HCT116 (cell line): Measurements from ENCODE around the gene NPHP3.

Experiments
- CBX3 ChIP-seq: IDR thresholded peaks from 2 replicates; pipeline ENCODE4 v1.6.1; 2012; ENCODE audit warnings: low read depth
- ELF1 ChIP-seq: IDR thresholded peaks from 2 replicates; pipeline ENCODE4 v1.6.1; 2012; ENCODE audit warnings: low read depth, borderline replicate concordance
- EZH2 ChIP-seq: fragments of 200-600 bp; sonication (generic); IDR thresholded peaks from 2 replicates; pipeline ENCODE4 v1.6.1; 2017; ENCODE audit warnings: antibody characterized with exemption, mixed run types
- POLR2A ChIP-seq: IDR thresholded peaks from 2 replicates; pipeline ENCODE4 v1.7.0; 2011; ENCODE audit warnings: borderline replicate concordance; ENCODE audit not compliant: insufficient read depth, insufficient read length; ENCODE audit errors: extremely low read depth
- RAD21 ChIP-seq: IDR thresholded peaks from 2 replicates; pipeline ENCODE4 v1.6.1; 2012; ENCODE audit warnings: low read depth, mild to moderate bottlenecking
- SIN3A ChIP-seq: IDR thresholded peaks from 2 replicates; pipeline ENCODE4 v1.6.1; 2012; ENCODE audit warnings: low read depth
- SRF ChIP-seq: IDR thresholded peaks from 2 replicates; pipeline ENCODE4 v1.6.1; 2012; ENCODE audit warnings: low read depth
- ZFX ChIP-seq: fragments of 450-650 bp; IDR thresholded peaks from 2 replicates; pipeline ENCODE4 v1.6.1; 2017
- ZNF274 ChIP-seq: fragments of 200-500 bp; sonication (Bioruptor generic); IDR thresholded peaks from 2 replicates; pipeline ENCODE4 v1.6.1; 2014; ENCODE audit warnings: mild to moderate bottlenecking, low read depth, low read length, inconsistent platforms
- TF ChIP-seq, protein P1 (sequence below), 3 experiments: fragments of 200-600 bp in 1 of 3; sonication (generic) in 1 of 3; IDR thresholded peaks in 2 of 3; conservative IDR thresholded peaks in 1 of 3; 2 replicates each; pipeline ENCODE4 v1.5.1; 2012 to 2017; ENCODE audit warnings: low read depth in 2 of 3, low read length in 2 of 3, antibody characterized with exemption in 1 of 3, borderline replicate concordance in 1 of 3, control low read depth in 1 of 3, mild to moderate bottlenecking in 1 of 3, mixed read lengths in 1 of 3, mixed run types in 1 of 3, moderate library complexity in 1 of 3; ENCODE audit not compliant: insufficient read depth in 1 of 3
- TF ChIP-seq, protein P2 (sequence below): IDR thresholded peaks from 2 replicates; pipeline ENCODE4 v1.6.1; 2012; ENCODE audit warnings: low read depth
- TF ChIP-seq, protein P3 (sequence below): IDR thresholded peaks from 2 replicates; pipeline ENCODE4 v1.6.1; 2012
- TF ChIP-seq, protein P4 (sequence below): IDR thresholded peaks from 2 replicates; pipeline ENCODE4 v1.6.1; 2012

DNA sequence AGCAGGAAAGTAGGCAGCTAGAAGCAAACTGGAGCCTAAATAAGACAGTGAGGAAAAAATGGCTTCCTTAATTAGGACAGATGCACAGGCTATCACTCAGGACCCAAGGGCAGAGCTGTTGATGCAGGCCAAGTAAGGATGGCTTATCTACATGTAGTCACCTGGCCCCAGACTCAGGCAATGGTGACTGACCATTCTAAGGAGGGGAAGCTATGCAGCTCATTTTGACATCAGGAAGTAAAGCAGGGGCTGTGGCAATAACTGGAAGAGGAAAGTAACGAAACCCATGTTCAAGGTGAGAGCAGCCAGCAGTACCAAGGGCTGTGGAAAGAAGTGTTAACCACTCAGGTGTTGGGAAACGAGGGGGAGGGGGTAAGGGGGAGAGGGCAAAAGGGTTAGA, 78.8 kb downstream of the NPHP3 start:
- TF ChIP-seq, protein P1, sequence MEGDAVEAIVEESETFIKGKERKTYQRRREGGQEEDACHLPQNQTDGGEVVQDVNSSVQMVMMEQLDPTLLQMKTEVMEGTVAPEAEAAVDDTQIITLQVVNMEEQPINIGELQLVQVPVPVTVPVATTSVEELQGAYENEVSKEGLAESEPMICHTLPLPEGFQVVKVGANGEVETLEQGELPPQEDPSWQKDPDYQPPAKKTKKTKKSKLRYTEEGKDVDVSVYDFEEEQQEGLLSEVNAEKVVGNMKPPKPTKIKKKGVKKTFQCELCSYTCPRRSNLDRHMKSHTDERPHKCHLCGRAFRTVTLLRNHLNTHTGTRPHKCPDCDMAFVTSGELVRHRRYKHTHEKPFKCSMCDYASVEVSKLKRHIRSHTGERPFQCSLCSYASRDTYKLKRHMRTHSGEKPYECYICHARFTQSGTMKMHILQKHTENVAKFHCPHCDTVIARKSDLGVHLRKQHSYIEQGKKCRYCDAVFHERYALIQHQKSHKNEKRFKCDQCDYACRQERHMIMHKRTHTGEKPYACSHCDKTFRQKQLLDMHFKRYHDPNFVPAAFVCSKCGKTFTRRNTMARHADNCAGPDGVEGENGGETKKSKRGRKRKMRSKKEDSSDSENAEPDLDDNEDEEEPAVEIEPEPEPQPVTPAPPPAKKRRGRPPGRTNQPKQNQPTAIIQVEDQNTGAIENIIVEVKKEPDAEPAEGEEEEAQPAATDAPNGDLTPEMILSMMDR (IDR thresholded peaks at IDR 0.05 in 2 of 3, conservative IDR thresholded peaks at IDR 0.05 in 1 of 3; ENCODE audit: borderline replicate concordance in 1 of 3, insufficient read depth in 1 of 3, low read depth in 2 of 3, low read length in 2 of 3), result no peak
- no peak for TF ChIP-seq POLR2A
- TF ChIP-seq CBX3, result no peak
- TF ChIP-seq, protein P2, sequence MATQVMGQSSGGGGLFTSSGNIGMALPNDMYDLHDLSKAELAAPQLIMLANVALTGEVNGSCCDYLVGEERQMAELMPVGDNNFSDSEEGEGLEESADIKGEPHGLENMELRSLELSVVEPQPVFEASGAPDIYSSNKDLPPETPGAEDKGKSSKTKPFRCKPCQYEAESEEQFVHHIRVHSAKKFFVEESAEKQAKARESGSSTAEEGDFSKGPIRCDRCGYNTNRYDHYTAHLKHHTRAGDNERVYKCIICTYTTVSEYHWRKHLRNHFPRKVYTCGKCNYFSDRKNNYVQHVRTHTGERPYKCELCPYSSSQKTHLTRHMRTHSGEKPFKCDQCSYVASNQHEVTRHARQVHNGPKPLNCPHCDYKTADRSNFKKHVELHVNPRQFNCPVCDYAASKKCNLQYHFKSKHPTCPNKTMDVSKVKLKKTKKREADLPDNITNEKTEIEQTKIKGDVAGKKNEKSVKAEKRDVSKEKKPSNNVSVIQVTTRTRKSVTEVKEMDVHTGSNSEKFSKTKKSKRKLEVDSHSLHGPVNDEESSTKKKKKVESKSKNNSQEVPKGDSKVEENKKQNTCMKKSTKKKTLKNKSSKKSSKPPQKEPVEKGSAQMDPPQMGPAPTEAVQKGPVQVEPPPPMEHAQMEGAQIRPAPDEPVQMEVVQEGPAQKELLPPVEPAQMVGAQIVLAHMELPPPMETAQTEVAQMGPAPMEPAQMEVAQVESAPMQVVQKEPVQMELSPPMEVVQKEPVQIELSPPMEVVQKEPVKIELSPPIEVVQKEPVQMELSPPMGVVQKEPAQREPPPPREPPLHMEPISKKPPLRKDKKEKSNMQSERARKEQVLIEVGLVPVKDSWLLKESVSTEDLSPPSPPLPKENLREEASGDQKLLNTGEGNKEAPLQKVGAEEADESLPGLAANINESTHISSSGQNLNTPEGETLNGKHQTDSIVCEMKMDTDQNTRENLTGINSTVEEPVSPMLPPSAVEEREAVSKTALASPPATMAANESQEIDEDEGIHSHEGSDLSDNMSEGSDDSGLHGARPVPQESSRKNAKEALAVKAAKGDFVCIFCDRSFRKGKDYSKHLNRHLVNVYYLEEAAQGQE, result no peak
- TF ChIP-seq, protein P3, sequence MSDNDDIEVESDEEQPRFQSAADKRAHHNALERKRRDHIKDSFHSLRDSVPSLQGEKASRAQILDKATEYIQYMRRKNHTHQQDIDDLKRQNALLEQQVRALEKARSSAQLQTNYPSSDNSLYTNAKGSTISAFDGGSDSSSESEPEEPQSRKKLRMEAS, result no peak
- TF ChIP-seq, protein P4, sequence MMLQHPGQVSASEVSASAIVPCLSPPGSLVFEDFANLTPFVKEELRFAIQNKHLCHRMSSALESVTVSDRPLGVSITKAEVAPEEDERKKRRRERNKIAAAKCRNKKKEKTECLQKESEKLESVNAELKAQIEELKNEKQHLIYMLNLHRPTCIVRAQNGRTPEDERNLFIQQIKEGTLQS, result no peak
- TF ChIP-seq SRF, result no peak
- TF ChIP-seq SIN3A, result no peak
- TF ChIP-seq ZFX, result no peak
- no peak for TF ChIP-seq EZH2
- TF ChIP-seq RAD21, result no peak
- TF ChIP-seq ZNF274, result no peak
- TF ChIP-seq ELF1, result no peak
